ENCODE measurements around the gene NTM.

Gene NTM

GRCh38 chr11:131851964-131852755 lies 481.7 kb downstream of the NTM start:
- no peak for DNase-seq

GRCh38 chr11:131852757-131853156 lies 482.3 kb downstream of the NTM start:
- no peak for DNase-seq

DNA sequence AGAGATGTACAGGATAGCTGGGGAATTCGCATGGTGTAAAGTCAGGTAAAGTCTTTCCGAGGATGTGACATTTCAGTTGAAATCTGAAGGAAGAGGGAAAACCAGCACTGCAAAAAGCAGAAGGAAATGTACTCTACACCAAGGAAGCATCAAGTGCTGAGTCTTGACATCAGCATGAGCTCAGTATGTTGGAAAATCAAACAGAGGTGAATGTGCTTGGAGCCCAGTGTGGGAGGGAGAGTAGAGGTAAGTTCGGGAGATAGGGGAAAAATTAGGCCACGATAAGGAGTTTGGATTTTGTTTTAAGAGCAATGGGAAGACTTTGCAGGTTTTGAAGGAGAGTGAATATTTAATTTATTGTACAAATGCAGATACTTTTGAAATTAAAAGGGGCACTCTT lies 484.0 kb downstream of the NTM start:
- DNase-seq = no peak

DNA sequence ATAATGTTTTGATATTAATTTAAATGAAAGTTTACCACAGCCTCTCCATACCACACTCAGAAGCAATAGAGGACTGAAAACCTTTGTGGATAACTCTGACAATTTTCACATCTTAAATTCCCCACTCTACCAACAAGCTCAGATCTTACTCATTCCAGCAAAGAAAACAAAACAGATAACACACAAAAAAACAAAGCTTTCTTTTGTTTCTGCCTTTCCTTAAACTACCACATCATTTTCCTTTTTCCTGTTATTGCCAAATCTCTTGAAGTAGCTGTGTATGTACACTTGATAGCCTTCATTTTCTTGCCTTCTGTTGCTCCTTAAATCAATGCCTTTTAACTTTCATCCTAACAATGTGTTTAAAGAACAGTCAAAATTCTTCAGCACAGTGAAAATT lies 484.9 kb downstream of the NTM start:
- DNase-seq = no peak

GRCh38 chr11:131857246-131857645 lies 486.8 kb downstream of the NTM start:
- no peak for DNase-seq

- DNase-seq = no peak
Measured at GRCh38 chr11:131858505-131858904, 488.1 kb downstream of the NTM start.

- DNase-seq = no peak
Measured at GRCh38 chr11:131859538-131860210, 489.3 kb downstream of the NTM start.

DNA sequence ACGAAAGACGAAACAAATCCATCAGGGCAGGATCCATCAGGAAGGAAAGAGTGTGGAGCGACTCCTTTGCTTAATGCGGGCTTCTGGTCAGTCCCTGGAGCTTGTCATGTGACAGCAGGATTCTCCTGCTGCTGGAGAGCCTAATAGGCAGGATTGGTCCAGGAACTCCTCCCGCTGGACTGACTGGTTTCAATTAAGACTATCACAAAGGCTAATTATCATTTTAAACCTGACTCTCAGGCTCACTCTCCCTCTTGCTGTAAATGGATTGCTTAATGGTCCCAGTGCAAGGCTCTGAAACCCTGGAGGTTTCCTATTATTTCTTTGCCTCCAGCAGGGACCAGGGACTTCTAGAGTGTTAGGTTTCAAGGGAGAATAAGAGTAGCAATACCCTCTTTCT lies 493.8 kb downstream of the NTM start:
- no peak for DNase-seq

DNA sequence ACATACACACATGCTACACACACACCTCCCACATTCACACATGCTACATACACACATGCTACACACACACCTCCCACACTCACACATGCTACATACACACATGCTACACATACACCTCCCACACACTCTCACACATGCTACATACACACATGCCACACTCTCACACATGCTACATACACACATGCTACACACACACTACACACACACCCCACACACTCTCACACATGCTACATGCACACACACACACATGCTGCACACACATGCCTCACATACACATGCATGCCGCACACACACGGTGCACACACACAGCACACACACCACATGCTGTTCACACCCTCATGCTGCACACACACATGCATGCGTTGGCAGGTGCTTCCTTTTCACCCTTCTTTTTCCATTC lies 495.4 kb downstream of the NTM start:
- DNase-seq = no peak

DNA sequence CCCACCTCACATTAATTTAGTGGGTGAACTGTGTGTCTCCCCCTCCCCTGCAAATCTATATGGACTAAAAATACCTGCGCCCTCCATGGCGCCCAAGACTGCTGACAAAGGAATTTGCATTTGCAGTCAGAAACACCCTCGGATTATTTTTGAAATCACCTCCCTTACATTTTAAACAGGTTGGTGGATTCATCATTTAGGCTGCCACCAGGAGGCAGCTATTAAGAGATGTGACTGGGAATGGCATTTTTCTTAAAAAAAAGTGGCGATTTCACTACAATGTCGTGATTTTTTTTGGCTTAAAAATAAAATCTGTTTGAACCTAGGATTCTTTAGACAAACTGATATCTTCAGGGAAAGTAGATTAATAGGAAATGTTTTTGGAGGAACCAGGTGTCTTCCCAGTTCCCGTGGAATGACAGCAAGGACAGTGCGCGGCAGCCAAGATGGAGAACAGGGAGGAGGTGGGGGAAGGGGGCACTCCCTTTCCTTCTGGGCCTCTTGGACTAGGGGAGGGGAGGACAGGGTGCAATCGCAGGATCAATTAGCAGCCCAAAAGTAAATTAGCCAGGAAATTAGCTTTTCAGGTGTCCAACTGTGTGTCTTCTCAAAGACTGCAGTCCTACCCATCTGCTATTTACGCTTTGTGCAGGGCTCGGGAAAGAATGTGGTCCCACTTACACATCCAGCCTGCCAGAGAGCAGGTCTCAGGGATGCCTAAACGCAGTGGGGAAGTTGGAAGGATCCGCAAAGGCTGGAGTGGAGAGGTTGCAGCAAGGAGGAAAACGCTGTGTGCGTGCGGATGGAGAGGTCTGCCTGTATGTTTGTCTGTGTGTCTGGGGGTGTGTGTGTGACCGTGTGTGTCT lies 496.4 kb downstream of the NTM start:
- DNase-seq = no peak

DNA sequence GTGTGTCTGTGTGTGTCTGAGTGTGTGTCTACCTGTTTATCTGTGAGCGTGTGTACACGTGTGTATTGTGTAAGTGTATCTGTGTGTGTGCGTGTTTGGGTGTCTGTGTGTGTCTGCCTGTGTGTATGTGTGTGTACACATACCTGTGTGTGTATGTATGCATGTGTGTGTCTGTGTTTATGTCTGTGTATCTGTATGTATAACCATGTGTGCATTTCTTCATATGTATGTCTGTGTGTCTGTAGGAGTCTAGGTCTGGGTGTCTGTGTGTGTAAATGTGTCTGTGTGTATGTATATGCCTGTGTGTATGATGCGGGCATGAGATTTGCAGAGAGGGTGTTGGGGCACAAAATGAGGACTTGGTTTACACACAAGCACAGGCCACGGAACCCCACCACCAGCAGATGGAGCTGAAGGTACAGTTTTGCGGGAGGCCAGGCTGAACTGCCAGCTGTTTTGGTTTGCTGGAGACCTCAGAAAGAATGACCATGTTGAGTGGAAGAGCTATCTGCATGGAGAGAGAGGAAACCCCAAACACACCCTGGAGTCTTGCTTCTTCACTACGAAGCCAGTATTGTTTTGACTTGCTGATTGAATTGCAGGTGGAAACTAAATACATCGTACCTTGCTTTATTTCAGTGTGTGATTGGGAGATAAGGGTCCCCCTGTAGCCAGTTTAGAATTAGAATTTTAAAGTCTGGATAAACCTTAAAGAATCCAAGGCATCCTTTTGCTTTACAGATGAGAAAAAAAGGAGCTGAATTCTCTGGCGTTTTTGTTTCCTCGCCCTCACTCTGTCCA lies 497.2 kb downstream of the NTM start:
- no peak for DNase-seq

- no peak for DNase-seq
Measured at GRCh38 chr11:131868629-131869507, 498.5 kb downstream of the NTM start.

DNA sequence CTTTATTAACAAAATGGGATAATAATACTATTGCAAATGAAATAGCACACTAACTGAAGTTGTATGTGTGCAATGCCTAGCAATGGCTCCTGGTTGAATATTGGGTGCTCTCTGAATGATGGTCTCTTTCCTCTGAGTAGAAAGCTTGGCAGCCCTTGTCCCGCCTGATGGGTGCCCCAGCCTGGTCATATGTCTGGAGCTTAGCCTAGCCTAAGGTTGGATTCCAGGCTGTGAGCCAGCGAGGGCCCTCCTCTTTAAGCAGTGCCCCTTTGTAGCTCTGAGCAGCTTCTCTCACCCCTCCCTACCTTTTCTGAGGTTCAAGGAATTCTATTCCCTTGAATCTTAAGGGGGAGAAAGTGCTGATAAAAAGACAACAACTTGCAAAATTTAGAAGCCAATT lies 499.9 kb downstream of the NTM start:
- DNase-seq = no peak

GRCh38 chr11:131871006-131871405 lies 500.6 kb downstream of the NTM start:
- DNase-seq = no peak

DNA sequence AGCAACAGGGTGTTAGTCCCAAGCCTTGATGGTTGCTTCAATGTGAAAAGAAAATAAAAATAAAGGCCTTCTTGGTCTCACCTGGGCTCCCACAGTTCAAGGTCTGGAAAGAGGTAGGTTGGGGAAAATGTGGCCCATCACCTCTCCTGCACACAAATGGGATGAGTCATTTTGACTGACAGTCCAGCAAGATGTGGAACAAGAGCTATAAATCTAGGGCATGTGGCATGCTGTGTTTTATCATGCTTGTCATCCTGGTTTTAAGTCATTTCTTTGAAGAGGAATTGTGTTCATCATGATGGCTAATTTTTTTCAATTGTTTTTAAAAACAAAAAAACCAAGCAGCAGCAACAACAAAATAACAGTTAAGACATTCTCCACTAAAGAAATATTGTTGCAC lies 503.7 kb downstream of the NTM start:
- no peak for DNase-seq

GRCh38 chr11:131875611-131876010 lies 505.2 kb downstream of the NTM start:
- no peak for DNase-seq

DNA sequence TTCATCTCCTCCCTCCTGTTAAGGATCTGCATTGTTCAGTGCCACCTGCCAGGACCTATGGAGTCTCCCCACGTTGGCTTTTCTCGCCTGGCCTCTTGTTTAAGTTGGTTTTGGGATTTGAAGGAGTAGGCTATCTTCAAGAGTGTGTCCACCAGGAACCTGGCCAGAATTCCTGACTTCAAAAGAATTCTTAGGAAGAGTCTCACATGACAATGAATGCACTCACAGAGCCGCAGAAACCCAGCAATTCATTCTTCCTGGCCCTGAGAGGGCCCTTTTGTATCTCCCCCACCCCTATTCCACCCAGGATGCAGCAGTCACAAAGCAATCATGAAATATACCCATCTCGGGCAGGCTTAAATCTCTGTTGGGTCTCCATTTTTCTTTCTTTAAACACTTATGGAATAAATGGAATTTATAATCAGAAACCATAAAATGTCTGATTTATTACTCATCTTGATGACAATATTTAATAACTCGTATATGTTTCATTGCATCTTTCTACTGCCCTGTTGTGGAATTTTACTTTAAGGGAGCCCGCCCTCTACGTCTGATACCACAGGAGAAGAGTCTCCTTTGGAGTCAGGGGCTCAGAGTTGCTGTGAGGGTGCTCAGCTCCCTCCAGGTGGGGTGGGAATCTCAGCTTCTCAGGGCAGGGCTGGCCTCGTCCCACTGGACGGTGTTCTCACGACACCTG lies 507.0 kb downstream of the NTM start:
- DNase-seq = no peak

- no peak for DNase-seq
Measured at GRCh38 chr11:131880316-131880715, 509.9 kb downstream of the NTM start.

DNA sequence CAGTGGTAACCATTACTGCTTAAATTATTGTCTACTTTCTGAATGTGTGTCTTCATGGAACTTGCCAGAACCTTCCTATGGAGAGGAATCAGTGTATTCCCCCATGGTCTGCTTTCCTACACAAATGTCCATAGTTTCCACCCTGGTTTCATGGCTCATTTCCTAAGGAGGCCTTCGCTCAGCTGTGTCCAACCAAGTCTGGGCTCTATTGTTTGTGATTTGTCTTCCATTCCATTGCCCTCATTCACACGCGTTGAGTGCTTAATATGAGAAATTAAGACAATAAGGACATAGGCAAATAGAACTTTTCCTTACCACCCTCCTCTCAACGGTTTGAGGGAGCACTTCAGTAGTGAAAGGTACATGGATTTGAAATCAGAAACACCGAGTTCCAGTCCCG lies 510.6 kb downstream of the NTM start:
- no peak for DNase-seq

GRCh38 chr11:131883332-131883731 lies 512.9 kb downstream of the NTM start:
- no peak for DNase-seq

- DNase-seq = no peak
Measured at GRCh38 chr11:131884461-131885073, 514.2 kb downstream of the NTM start.

All from activated CD8-positive, alpha-beta memory T cell treated with anti-CD3 and anti-CD28 coated beads, Interleukin-2, amount 50 U/mL, for 48 hours (primary cell).